Fibroblast of peridontal ligament (primary cell): ENCODE results near the gene PSG1.
A peak's percentile ranks its signal among the peaks of the same experiment; 100 is the strongest.

Experiments used
- DNase-seq: peaks from one replicate; pipeline ENCODE4 v3.0.0-alpha.2; 2010; ENCODE audit errors: extremely low read depth

PSG1 gene

DNA sequence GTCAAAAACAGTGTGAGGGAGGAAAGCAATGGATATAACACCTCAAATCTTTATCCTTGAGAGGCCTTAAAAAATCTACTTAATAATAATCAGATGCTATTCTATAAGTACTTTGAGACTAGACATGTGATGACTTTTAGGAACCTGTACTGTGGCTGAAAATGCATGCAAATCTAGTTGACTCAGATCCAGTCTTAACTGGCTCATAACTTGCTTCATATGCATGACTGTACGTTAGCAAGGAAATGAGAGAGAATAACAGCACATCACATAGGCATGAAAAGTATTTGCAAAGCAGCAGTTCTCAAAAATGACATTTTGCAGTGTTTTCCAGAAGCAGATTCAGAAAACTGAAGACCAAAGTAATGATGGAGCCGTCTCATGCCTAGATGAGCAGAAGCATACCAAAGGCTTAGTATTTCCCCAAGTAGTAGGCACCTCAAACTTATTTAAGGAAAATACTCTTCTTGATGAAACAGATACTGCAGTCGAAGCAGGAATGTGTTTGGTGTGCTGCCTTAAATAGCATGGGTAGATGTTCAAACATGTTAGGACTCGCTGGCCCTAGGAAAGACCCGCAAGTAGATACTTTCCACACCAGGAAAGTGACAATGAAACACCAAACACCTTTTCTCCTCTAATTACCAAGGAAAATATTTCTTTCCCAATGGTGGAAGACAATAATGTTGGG lies 59.4 kb downstream of the PSG1 start:
- DNase-seq, result peak; percentile 90

DNA sequence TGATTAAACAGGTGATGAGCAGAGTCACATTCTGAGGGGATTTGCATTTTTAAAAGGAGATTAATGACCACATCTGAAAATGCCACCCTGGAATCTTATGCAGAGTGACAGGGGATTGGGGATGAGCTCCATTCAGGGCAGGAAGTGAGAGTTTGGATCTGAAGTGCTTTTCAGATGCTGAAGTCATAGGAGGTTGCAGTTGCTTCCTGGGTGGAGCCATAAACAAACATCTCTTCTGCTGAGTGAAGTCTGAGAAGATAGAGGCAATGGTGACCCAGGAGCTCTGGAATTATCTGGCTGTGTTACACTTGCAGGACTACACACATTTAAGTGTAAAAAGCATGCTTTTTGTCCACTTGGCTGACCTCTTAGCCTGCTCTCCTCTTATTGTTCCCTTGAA lies 62.6 kb downstream of the PSG1 start:
- DNase-seq, result peak; percentile 13
